OCI-LY1 (cell line): ENCODE data around the gene CD300E.

Experiments
- H2AFZ ChIP-seq: fragments of 200-600 bp; sonication (generic), shearing (Covaris generic); 2 replicates; pipeline ENCODE4 v1.6.0; 2014; ENCODE audit warnings: antibody characterized with exemption, mild to moderate bottlenecking, low read length
- H3F3A ChIP-seq: fragments of 200-600 bp; sonication (generic), shearing (Covaris generic); 2 replicates; pipeline ENCODE4 v1.6.0; 2014; ENCODE audit warnings: mild to moderate bottlenecking, antibody characterized with exemption, low read length, moderate library complexity; ENCODE audit not compliant: insufficient read depth
- H3K27ac ChIP-seq: fragments of 200-600 bp; sonication (generic); 2 replicates; pipeline ENCODE4 v1.5.1; 2014; ENCODE audit warnings: low read length, mixed run types, mild to moderate bottlenecking, low read depth; ENCODE audit not compliant: poor library complexity, severe bottlenecking
- H3K27me3 ChIP-seq: fragments of 200-600 bp; sonication (generic); 2 replicates; pipeline ENCODE4 v1.6.0; 2014; ENCODE audit warnings: antibody characterized with exemption, mild to moderate bottlenecking, low read length, moderate library complexity; ENCODE audit not compliant: insufficient read depth
- H3K36me3 ChIP-seq: fragments of 200-600 bp; sonication (generic); 2 replicates; pipeline ENCODE4 v1.6.1; 2014; ENCODE audit warnings: mild to moderate bottlenecking, antibody characterized with exemption, low read length, moderate library complexity, mixed read lengths; ENCODE audit not compliant: insufficient read depth
- H3K4me1 ChIP-seq: fragments of 200-600 bp; sonication (generic); 2 replicates; pipeline ENCODE4 v1.5.1; 2014; ENCODE audit warnings: mild to moderate bottlenecking, low read length, moderate library complexity; ENCODE audit not compliant: insufficient read depth, severe bottlenecking
- H3K4me2 ChIP-seq: fragments of 200-600 bp; sonication (generic), shearing (Covaris generic); 2 replicates; pipeline ENCODE4 v1.6.1; 2014; ENCODE audit warnings: low read length
- H3K4me3 ChIP-seq: fragments of 200-600 bp; sonication (generic); 2 replicates; pipeline ENCODE4 v1.5.1; 2014; ENCODE audit warnings: low read length, low read depth, mild to moderate bottlenecking, mixed read lengths; ENCODE audit not compliant: poor library complexity, severe bottlenecking
- H3K79me2 ChIP-seq: fragments of 200-600 bp; shearing (Covaris generic); 2 replicates; pipeline ENCODE4 v1.6.1; 2016; ENCODE audit warnings: mixed run types, low read length, mixed read lengths; ENCODE audit not compliant: insufficient read depth
- H3K9ac ChIP-seq: fragments of 200-600 bp; sonication (generic), shearing (Covaris generic); 2 replicates; pipeline ENCODE4 v1.6.1; 2014; ENCODE audit warnings: mild to moderate bottlenecking, low read length, mixed read lengths
- H3K9me2 ChIP-seq: fragments of 200-600 bp; sonication (generic), shearing (Covaris generic); 2 replicates; pipeline ENCODE4 v1.6.1; 2014; ENCODE audit warnings: low read depth, mild to moderate bottlenecking, low read length, mixed read lengths
- H3K9me3 ChIP-seq: fragments of 200-600 bp; shearing (Covaris generic); 2 replicates; pipeline ENCODE4 v1.6.1; 2014; ENCODE audit warnings: low read length, mixed read lengths
- H4K20me1 ChIP-seq: fragments of 200-600 bp; sonication (generic), shearing (Covaris generic); 2 replicates; pipeline ENCODE4 v1.6.0; 2016; ENCODE audit warnings: mild to moderate bottlenecking, low read length; ENCODE audit not compliant: insufficient read depth
- EZH2 ChIP-seq: fragments of 200-600 bp; sonication (generic), shearing (Covaris generic); IDR thresholded peaks from 2 replicates; pipeline ENCODE4 v1.8.0; 2017; ENCODE audit warnings: borderline replicate concordance, mixed run types, mild to moderate bottlenecking, antibody characterized with exemption, low read length, moderate library complexity, mixed read lengths
- TF ChIP-seq, protein P1 (sequence below): fragments of 200-600 bp; sonication (generic), shearing (Covaris generic); IDR thresholded peaks from 2 replicates; pipeline ENCODE4 v1.5.1; 2017; ENCODE audit warnings: mild to moderate bottlenecking, antibody characterized with exemption, low read length, moderate library complexity, mixed read lengths

The CD300E gene

DNA sequence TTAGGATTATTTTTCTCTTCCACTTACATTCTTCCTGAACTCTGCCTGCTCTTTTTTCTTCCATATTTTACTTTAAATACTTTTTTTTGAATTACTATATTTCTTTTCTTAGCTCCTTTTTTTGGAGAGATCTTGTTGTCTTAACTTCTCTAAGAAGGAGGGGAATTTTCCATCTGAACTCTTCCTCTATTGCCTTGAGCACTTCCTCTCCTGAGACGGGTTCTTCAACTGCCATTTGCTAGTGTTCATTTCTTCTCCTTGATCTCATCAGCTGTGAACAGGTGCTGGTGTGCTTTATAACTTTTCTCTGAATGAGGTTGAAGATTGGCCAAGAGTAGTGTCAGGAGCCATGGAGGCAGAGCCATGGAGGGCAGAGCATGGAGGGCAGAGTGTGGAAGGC, 16.3 kb downstream of the CD300E start:
- H3K9me2 ChIP-seq: no peaks in the 10 kb centered on the region
- TF ChIP-seq EZH2: no peak
- TF ChIP-seq, protein P1, sequence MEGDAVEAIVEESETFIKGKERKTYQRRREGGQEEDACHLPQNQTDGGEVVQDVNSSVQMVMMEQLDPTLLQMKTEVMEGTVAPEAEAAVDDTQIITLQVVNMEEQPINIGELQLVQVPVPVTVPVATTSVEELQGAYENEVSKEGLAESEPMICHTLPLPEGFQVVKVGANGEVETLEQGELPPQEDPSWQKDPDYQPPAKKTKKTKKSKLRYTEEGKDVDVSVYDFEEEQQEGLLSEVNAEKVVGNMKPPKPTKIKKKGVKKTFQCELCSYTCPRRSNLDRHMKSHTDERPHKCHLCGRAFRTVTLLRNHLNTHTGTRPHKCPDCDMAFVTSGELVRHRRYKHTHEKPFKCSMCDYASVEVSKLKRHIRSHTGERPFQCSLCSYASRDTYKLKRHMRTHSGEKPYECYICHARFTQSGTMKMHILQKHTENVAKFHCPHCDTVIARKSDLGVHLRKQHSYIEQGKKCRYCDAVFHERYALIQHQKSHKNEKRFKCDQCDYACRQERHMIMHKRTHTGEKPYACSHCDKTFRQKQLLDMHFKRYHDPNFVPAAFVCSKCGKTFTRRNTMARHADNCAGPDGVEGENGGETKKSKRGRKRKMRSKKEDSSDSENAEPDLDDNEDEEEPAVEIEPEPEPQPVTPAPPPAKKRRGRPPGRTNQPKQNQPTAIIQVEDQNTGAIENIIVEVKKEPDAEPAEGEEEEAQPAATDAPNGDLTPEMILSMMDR: no peak
- H4K20me1 ChIP-seq: no peaks in the 10 kb centered on the region
- no peaks in the 10 kb centered on the region for H3K9me3 ChIP-seq
- H3K4me2 ChIP-seq: no peak overlapping the region
- no peak overlapping the region for H2AFZ ChIP-seq
- H3K36me3 ChIP-seq: no peaks in the 10 kb centered on the region
- H3K79me2 ChIP-seq: no peaks in the 10 kb centered on the region
- no peak overlapping the region for H3K4me3 ChIP-seq
- H3K4me1 ChIP-seq: no peaks in the 10 kb centered on the region
- H3K9ac ChIP-seq: no peak overlapping the region
- H3F3A ChIP-seq: no peaks in the 10 kb centered on the region
- H3K27me3 ChIP-seq: no peaks in the 10 kb centered on the region
- H3K27ac ChIP-seq: no peak overlapping the region

DNA sequence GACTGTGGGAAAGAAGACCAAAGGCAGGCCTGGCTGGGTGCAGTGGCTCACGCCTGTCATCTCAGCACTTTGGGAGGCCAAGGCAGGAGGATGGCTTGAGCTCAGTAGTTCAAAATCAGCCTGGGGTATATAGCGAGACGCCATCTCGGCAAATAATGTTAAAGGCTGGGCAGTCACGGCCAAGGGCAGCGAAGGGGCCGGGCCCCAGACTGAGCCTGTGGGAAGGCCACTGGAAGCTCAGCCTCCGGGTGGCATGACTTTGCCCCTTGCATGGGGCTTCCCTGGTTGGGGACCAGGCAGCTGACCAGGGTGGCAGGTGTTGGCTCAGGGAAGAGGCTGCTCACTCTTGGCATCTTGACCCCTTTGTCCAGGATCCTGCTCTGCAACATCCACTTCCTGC, 17.5 kb downstream of the CD300E start:
- TF ChIP-seq EZH2: no peak
- TF ChIP-seq, protein P1: no peak

DNA sequence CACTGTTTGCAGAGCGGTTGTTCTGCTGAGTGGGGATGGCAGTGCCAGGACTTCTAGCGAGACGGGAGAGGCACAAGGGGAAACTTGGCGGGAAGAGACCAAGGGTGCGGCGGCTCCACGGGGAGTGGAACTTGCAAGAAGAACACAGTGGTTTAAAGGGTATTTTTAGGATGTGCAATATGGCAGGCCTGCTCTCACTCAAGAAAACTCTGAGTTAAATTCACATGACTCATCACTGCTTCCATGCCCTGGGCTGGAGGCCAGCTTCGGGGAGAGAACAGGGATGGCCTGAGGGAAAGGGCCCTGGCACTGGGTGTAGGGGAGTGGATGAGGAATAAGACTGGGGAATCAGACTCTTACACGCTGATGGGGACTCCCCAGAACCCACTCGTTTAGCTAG, 18.2 kb downstream of the CD300E start:
- Histone ChIP-seq H3K27ac (no peak overlapping the region), H3K36me3 (no peaks in the 10 kb centered on the region), H3K4me2 (no peak overlapping the region), H2AFZ (no peak overlapping the region), H4K20me1 (no peaks in the 10 kb centered on the region), H3K9me2 (no peaks in the 10 kb centered on the region), H3K4me1 (no peaks in the 10 kb centered on the region), H3F3A (no peaks in the 10 kb centered on the region), H3K9ac (no peak overlapping the region), H3K9me3 (no peaks in the 10 kb centered on the region), H3K4me3 (no peak overlapping the region), H3K27me3 (no peaks in the 10 kb centered on the region), H3K79me2 (no peaks in the 10 kb centered on the region)
- TF ChIP-seq, protein P1: no peak
- no peak for TF ChIP-seq EZH2

More for the DNA sequence above, 17.5 kb downstream of the CD300E start:
- H3K9ac ChIP-seq: no peak overlapping the region
- H3K27me3 ChIP-seq: no peaks in the 10 kb centered on the region
- no peaks in the 10 kb centered on the region for H3K79me2 ChIP-seq
- no peak overlapping the region for H3K4me2 ChIP-seq
- H2AFZ ChIP-seq: no peak overlapping the region
- H3K36me3 ChIP-seq: no peaks in the 10 kb centered on the region
- H3F3A ChIP-seq: no peaks in the 10 kb centered on the region
- H3K27ac ChIP-seq: no peak overlapping the region
- H3K4me1 ChIP-seq: no peaks in the 10 kb centered on the region
- H3K4me3 ChIP-seq: no peak overlapping the region
- no peaks in the 10 kb centered on the region for H3K9me2 ChIP-seq
- no peaks in the 10 kb centered on the region for H3K9me3 ChIP-seq
- H4K20me1 ChIP-seq: no peaks in the 10 kb centered on the region
